HFFc6 (cell line): ENCODE data around the gene CTDSP1. TPM values are rescaled to one million over a fixed set of nuclear protein-coding genes. Genes with fewer than 3 reads are reported as not detected.

Experiments
- DNase-seq: peaks from one replicate; pipeline ENCODE4 v3.0.0-alpha.2; 2018
- H3K27ac Mint-ChIP-seq: 2 replicates; pipeline ENCODE4 v1.8.0; 2020; ENCODE audit warnings: mild to moderate bottlenecking, mixed read lengths
- H3K27me3 Mint-ChIP-seq: 2 replicates; pipeline ENCODE4 v1.8.0; 2021; ENCODE audit warnings: mild to moderate bottlenecking, moderate library complexity, mixed read lengths; ENCODE audit not compliant: insufficient read depth
- H3K36me3 Mint-ChIP-seq: 2 replicates; pipeline ENCODE4 v1.8.0; 2021; ENCODE audit warnings: low read depth, mixed read lengths
- H3K4me1 Mint-ChIP-seq: 2 replicates; pipeline ENCODE4 v1.8.0; 2020; ENCODE audit warnings: low read depth, mixed read lengths
- H3K4me3 Mint-ChIP-seq: 2 replicates; pipeline ENCODE4 v1.8.0; 2020; ENCODE audit warnings: mild to moderate bottlenecking, moderate library complexity, mixed read lengths
- H3K9me3 Mint-ChIP-seq: 2 replicates; pipeline ENCODE4 v1.8.0; 2020; ENCODE audit warnings: mild to moderate bottlenecking, mixed read lengths
- CTCF ChIP-seq: fragments of 200-600 bp; sonication (generic); IDR thresholded peaks from 2 replicates; pipeline ENCODE4 v1.5.0; 2021; ENCODE audit warnings: antibody characterized with exemption, mild to moderate bottlenecking
- total RNA-seq, 6 experiments: library from RNA; stranded (reverse); fragmentation: NEBNext Ultra II Directional; extraction: Animal tissue kit (Norgen Biotek cat#: 25700); gene quantifications; 2 replicates in 1 of 6; 3 replicates in 5 of 6; pipeline ENCODE4 v1.2.3, GENCODE V29; 2021

CTDSP1 gene
- total RNA-seq, 6 experiments from 2014 or later = 72.0 to 82.0 (median 75.5) TPM

GRCh38 chr2:218395090-218395444 is 4.6 kb upstream of the CTDSP1 start:
- Mint-ChIP-seq H3K4me3 (no peak overlapping the region), H3K4me1 (peaks cover 27% of the 10 kb centered on the region), H3K9me3 (no peaks in the 10 kb centered on the region), H3K27ac (no peak overlapping the region), H3K36me3 (no peaks in the 10 kb centered on the region), H3K27me3 (no peaks in the 10 kb centered on the region)
- TF ChIP-seq CTCF = no peak
- no peak for DNase-seq

GRCh38 chr2:218395456-218395825 is 4.2 kb upstream of the CTDSP1 start:
- Mint-ChIP-seq H3K4me3 (peak overlapping the region; percentile 87), H3K27ac (peak overlapping the region; percentile 88), H3K9me3 (no peaks in the 10 kb centered on the region), H3K27me3 (no peaks in the 10 kb centered on the region; the same call in 1 of the 2 replicates), H3K4me1 (peaks cover 27% of the 10 kb centered on the region), H3K36me3 (no peaks in the 10 kb centered on the region)
- TF ChIP-seq CTCF = no peak
- DNase-seq = no peak

GRCh38 chr2:218395826-218396687 is 3.6 kb upstream of the CTDSP1 start:
- peak overlapping the region; percentile 98 for H3K27ac Mint-ChIP-seq
- H3K9me3 Mint-ChIP-seq = no peaks in the 10 kb centered on the region
- TF ChIP-seq CTCF = peak; percentile 97
- peak; percentile 93 for DNase-seq
- H3K4me1 Mint-ChIP-seq = peaks cover 27% of the 10 kb centered on the region
- H3K27me3 Mint-ChIP-seq = no peaks in the 10 kb centered on the region; the same call in 1 of the 2 replicates
- peak overlapping the region; percentile 94 for H3K4me3 Mint-ChIP-seq
- no peaks in the 10 kb centered on the region for H3K36me3 Mint-ChIP-seq

- no peaks in the 10 kb centered on the region for H3K36me3 Mint-ChIP-seq
- TF ChIP-seq CTCF = no peak
- peak overlapping the region; percentile 94 for H3K4me3 Mint-ChIP-seq
- H3K4me1 Mint-ChIP-seq = peaks cover 32% of the 10 kb centered on the region
- H3K27ac Mint-ChIP-seq = peak overlapping the region; percentile 98
- DNase-seq = peak; percentile 36
- H3K27me3 Mint-ChIP-seq = no peaks in the 10 kb centered on the region; the same call in 1 of the 2 replicates
- H3K9me3 Mint-ChIP-seq = no peaks in the 10 kb centered on the region
Measured at GRCh38 chr2:218396688-218397462, 2.8 kb upstream of the CTDSP1 start.

GRCh38 chr2:218397463-218397819 is 2.2 kb upstream of the CTDSP1 start:
- Mint-ChIP-seq H3K27me3 (no peaks in the 10 kb centered on the region; the same call in 1 of the 2 replicates), H3K4me1 (peaks cover 32% of the 10 kb centered on the region), H3K9me3 (no peaks in the 10 kb centered on the region), H3K36me3 (no peaks in the 10 kb centered on the region), H3K27ac (peak overlapping the region; percentile 98), H3K4me3 (peak overlapping the region; percentile 94)
- no peak for TF ChIP-seq CTCF
- DNase-seq = no peak
